GM12878 (cell line): ENCODE data around the gene YKT6. TPM values are rescaled to one million over a fixed set of nuclear protein-coding genes. Genes with fewer than 3 reads are reported as not detected.

ENCODE experiments used
- ATAC-seq: fragments of 200-7000 bp; cut with Tn5 transposase; 3 replicates; pipeline ENCODE4 v1.9.1; 2020; ENCODE audit warnings: mild to moderate bottlenecking, moderate library complexity
- BruUV-seq: library from RNA; stranded (reverse); fragments of 400-500 nt; replicated peaks from 2 replicates; lab custom pipeline; 2021; lab: Mats Ljungman, UMichigan
- CTCF ChIA-PET: fragments of 300-600 bp; sonication (Branson Sonifier 250); formaldehyde crosslinking; extraction: SDS; loops from one replicate; lab custom pipeline; 2021; ENCODE audit warnings: inconsistent platforms; lab: Yijun Ruan, JAX
- POLR2A ChIA-PET: fragments of 350-600 bp; formaldehyde crosslinking; extraction: SDS; loops from one replicate; lab custom pipeline; 2021; ENCODE audit warnings: inconsistent platforms; lab: Charles Lee
- RAD21 ChIA-PET: fragments of 300-600 bp; sonication (Branson Sonifier 250); formaldehyde crosslinking; loops from one replicate; lab custom pipeline; 2023; ENCODE audit warnings: antibody characterized with exemption; ENCODE audit not compliant: unreplicated experiment; lab: Charles Lee
- SMC1A ChIA-PET: fragments of 300-600 bp; sonication (Branson Sonifier 250); formaldehyde crosslinking; loops from one replicate; lab custom pipeline; 2023; ENCODE audit not compliant: unreplicated experiment, uncharacterized antibody; lab: Charles Lee
- DNase-seq: peaks from one replicate; pipeline ENCODE4 v3.0.0-alpha.2; 2011; ENCODE audit warnings: low read depth, low spot score
- FAIRE-seq: peaks from 3 replicates; lab custom pipeline; 2011; peaks lifted over from hg19 to GRCh38; lab: Jason Lieb, UNC
- H2AFZ ChIP-seq: 2 replicates; pipeline ENCODE4 v1.6.0; 2011; ENCODE audit warnings: low read depth, low read length, control low read depth; ENCODE audit not compliant: control insufficient read depth
- H3K27ac ChIP-seq: 2 replicates; pipeline ENCODE4 v1.5.1; 2011; ENCODE audit warnings: control low read depth; ENCODE audit not compliant: control insufficient read depth, insufficient read depth
- H3K27me3 ChIP-seq, 2 experiments: replicated peaks in 1 of 2; 2 replicates each; pipeline versions ENCODE4 v1.6.0 to v1.6.1; 2011; ENCODE audit warnings: low read length in 1 of 2; ENCODE audit not compliant: control insufficient read depth in 2 of 2, insufficient read depth in 2 of 2
- H3K36me3 ChIP-seq, 2 experiments: 2 replicates each; pipeline ENCODE4 v1.5.1; 2011; ENCODE audit warnings: low read length in 1 of 2; ENCODE audit not compliant: control insufficient read depth in 2 of 2, insufficient read depth in 2 of 2
- H3K4me1 ChIP-seq: 2 replicates; pipeline ENCODE4 v1.6.1; 2011; ENCODE audit warnings: mild to moderate bottlenecking, low read length, moderate library complexity, mixed read lengths; ENCODE audit not compliant: control insufficient read depth, insufficient read depth
- H3K4me2 ChIP-seq: 2 replicates; pipeline ENCODE4 v1.6.0; 2011; ENCODE audit warnings: control low read depth; ENCODE audit not compliant: control insufficient read depth, insufficient read depth
- H3K4me3 ChIP-seq: fragments of 200-600 bp; sonication (generic); 2 replicates; pipeline ENCODE4 v1.5.1; 2016
- H3K79me2 ChIP-seq: 2 replicates; pipeline ENCODE4 v1.6.0; 2011; ENCODE audit warnings: low read length; ENCODE audit not compliant: control insufficient read depth, insufficient read depth
- H3K9ac ChIP-seq: 2 replicates; pipeline ENCODE4 v1.8.0; 2011; ENCODE audit warnings: low read length, control low read depth, mixed read lengths; ENCODE audit not compliant: control insufficient read depth, insufficient read depth
- H3K9me3 ChIP-seq: replicated peaks from 3 replicates; pipeline ENCODE4 v1.5.1; 2011; ENCODE audit warnings: mild to moderate bottlenecking, low read length; ENCODE audit not compliant: control insufficient read depth, insufficient read depth
- H4K20me1 ChIP-seq: 2 replicates; pipeline ENCODE4 v1.6.0; 2011; ENCODE audit not compliant: control insufficient read depth, insufficient read depth
- BCLAF1 ChIP-seq: fragments of 450-650 bp; IDR thresholded peaks from 2 replicates; pipeline ENCODE4 v1.6.1; 2017; ENCODE audit warnings: antibody characterized with exemption, mild to moderate bottlenecking, moderate library complexity
- CHD4 ChIP-seq: fragments of 200-600 bp; sonication (generic); IDR thresholded peaks from 2 replicates; pipeline ENCODE4 v1.6.1; 2016; ENCODE audit warnings: mild to moderate bottlenecking
- HDAC2 ChIP-seq: fragments of 200-600 bp; sonication (generic); IDR thresholded peaks from 2 replicates; pipeline ENCODE4 v1.6.1; 2017
- KLF5 ChIP-seq: fragments of 450-650 bp; IDR thresholded peaks from 2 replicates; pipeline ENCODE4 v1.6.1; 2014; ENCODE audit warnings: mild to moderate bottlenecking; ENCODE audit not compliant: partially characterized antibody
- MEF2B ChIP-seq: fragments of 450-650 bp; IDR thresholded peaks from 2 replicates; pipeline ENCODE4 v1.6.1; 2018; ENCODE audit warnings: mild to moderate bottlenecking, moderate library complexity; ENCODE audit not compliant: partially characterized antibody, poor library complexity, severe bottlenecking
- NFIC ChIP-seq: IDR thresholded peaks from 2 replicates; pipeline ENCODE4 v1.6.1; 2012; ENCODE audit warnings: low read depth, mild to moderate bottlenecking, inconsistent platforms, low read length, moderate library complexity
- POLR2A ChIP-seq: IDR thresholded peaks from 2 replicates; pipeline ENCODE4 v1.6.1; 2011; ENCODE audit warnings: low read depth, mild to moderate bottlenecking, low read length
- PRDM15 ChIP-seq: fragments of 450-650 bp; formaldehyde crosslinking; IDR thresholded peaks from 2 replicates; pipeline ENCODE4 v1.4.0; 2020; ENCODE audit warnings: mild to moderate bottlenecking, moderate library complexity
- RCOR1 ChIP-seq: conservative IDR thresholded peaks from 2 replicates; pipeline ENCODE4 v1.6.1; 2012; ENCODE audit warnings: low read depth, low read length, improper control_type of control experiment
- RUNX3 ChIP-seq: IDR thresholded peaks from 2 replicates; pipeline ENCODE4 v1.6.1; 2012; ENCODE audit warnings: low read length, inconsistent platforms
- SMAD1 ChIP-seq: fragments of 450-650 bp; IDR thresholded peaks from 2 replicates; pipeline ENCODE4 v1.6.1; 2018; ENCODE audit warnings: mild to moderate bottlenecking, low read depth; ENCODE audit not compliant: partially characterized antibody
- SREBF1 ChIP-seq: IDR thresholded peaks from 2 replicates; pipeline ENCODE4 v1.6.1; 2012; ENCODE audit warnings: mild to moderate bottlenecking, low read length
- TBL1XR1 ChIP-seq: IDR thresholded peaks from 2 replicates; pipeline ENCODE4 v1.6.1; 2012; ENCODE audit warnings: low read depth, low read length, improper control_type of control experiment
- USF1 ChIP-seq: IDR thresholded peaks from 2 replicates; pipeline ENCODE4 v1.6.1; 2011; ENCODE audit warnings: borderline replicate concordance, low read depth, mild to moderate bottlenecking, moderate library complexity, mixed read lengths, low read length; ENCODE audit not compliant: insufficient read depth; ENCODE audit errors: extremely low read length
- YBX1 ChIP-seq: fragments of 450-650 bp; IDR thresholded peaks from 2 replicates; pipeline ENCODE4 v1.6.1; 2016; ENCODE audit warnings: antibody characterized with exemption
- ZNF217 ChIP-seq: fragments of 450-650 bp; IDR thresholded peaks from 2 replicates; pipeline ENCODE4 v1.6.1; 2017; ENCODE audit warnings: antibody characterized with exemption, mild to moderate bottlenecking
- ZNF274 ChIP-seq: IDR thresholded peaks from one replicate; pipeline ENCODE4 v1.8.0; 2011; ENCODE audit not compliant: insufficient read length, insufficient read depth
- ZNF384 ChIP-seq: IDR thresholded peaks from 2 replicates; pipeline ENCODE4 v1.6.1; 2012; ENCODE audit warnings: low read depth, mild to moderate bottlenecking, low read length, improper control_type of control experiment, borderline replicate concordance
- WGBS: methylation state at CpG from one replicate; pipeline ENCODE4 v1.1.6; 2016; ENCODE audit warnings: low lambda C conversion rate; ENCODE audit not compliant: insufficient replicate concordance, insufficient coverage; ENCODE audit errors: missing lambda C conversion rate; 5-methylcytosine and 5-hydroxymethylcytosine counted together
- in situ Hi-C: fragments of 300-500 bp; cut with MboI; formaldehyde crosslinking; loops from 9 replicates; pipeline ENCODE4 v1.14.3; 2018; ENCODE audit warnings: mixed read lengths
- intact Hi-C: fragments of 100-400 bp; cut with micrococcal nuclease; formaldehyde crosslinking; loops from one replicate; pipeline ENCODE4 v1.14.2; 2022; ENCODE audit not compliant: unreplicated experiment
- polyA plus RNA-seq, 11 experiments: library from polyadenylated mRNA; depleted of rRNA in 4 of 11; unstranded in 6 of 11; stranded (reverse) in 5 of 11; fragments of >200 nt; fragmentation: Nextera tagmentation in 4 of 11; fragmentation: Illumina TruSeq in 1 of 11; extraction: Ambion mirVana in 4 of 11; extraction: Trizol in 1 of 11; gene quantifications; 1 replicate in 1 of 11; 2 replicates in 10 of 11; pipeline versions ENCODE4 v1.2.1 to v1.2.3, GENCODE V29; 2011 to 2016; ENCODE audit warnings: inconsistent platforms in 2 of 11, missing spikeins in 2 of 11, low read depth in 1 of 11
- total RNA-seq, 4 experiments: library from RNA; depleted of rRNA in 3 of 4; stranded (reverse); fragments of >200 nt in 3 of 4; fragmentation: Illumina TruSeq in 1 of 4; extraction: Trizol in 1 of 4; gene quantifications; 2 replicates each; pipeline versions ENCODE4 v1.2.1 to v1.2.3, GENCODE V29; 2013 to 2021

The YKT6 gene
- total and polyA plus RNA-seq, 10 of the 15 experiments (the other 5 are each of a cell fraction or from before 2014, with no cell fraction given) = 1.7 to 95.2 (median 70.5) TPM

DNA sequence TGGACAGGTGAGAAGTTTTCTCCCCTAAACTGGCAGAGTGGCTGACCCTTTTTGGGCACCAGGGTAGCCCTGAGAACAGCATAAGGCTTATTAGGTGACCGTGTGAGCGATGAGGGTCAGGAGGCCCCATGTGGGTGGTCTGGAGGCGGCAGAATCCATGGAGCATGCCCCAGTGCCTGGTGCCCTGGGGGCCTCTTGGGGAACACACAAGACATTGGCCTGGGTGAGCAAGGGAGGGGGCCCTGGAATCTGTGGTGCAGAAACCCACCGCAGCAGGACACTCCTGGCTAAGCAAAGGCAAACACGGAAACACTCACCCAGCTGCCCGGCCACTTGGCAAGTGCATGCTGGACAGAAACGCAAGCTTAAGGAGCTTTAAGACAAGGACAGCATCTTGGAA, 29.5 kb downstream of the YKT6 start (continued):
- TF ChIP-seq POLR2A (no peak), YBX1 (no peak), CHD4 (no peak), RCOR1 (no peak)
- TF ChIP-seq, all 136 proteins: peak for 0

DNA sequence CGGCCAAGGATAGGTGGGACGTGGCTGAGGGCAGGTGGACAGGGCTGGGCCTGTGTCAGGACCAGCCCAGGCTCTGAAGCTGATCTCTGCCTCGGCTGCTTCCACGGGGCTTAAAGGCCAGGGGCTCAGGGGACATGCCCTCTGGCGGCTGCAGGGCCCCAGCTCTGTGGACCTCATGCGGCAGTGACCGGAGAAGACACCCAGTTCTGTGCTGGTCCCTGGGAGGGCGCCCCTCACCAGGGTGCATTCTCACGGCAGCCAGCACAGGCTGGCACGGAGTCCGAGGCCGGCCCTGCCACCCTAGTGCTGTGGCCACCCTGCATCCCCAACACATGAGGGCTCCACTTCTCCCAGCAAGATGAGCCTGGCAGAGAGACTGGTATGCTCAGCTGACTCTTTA, 30.3 kb downstream of the YKT6 start:
- CTCF ChIA-PET = interaction anchor here (1.9 kb wide), 1 partner anchor 10 kb away, joined by 5 read pairs; no protein-coding TSS in a partner anchor
- H3K27me3 ChIP-seq = no peaks in the 10 kb centered on the region
- H2AFZ ChIP-seq = no peak overlapping the region
- 49% methylated on average over 12 of the region's 12 CpGs for WGBS
- in situ Hi-C loops = no loop called here
- H3K27ac ChIP-seq = no peak overlapping the region
- H3K4me1 ChIP-seq = no peaks in the 10 kb centered on the region
- H3K9me3 ChIP-seq = no peaks in the 10 kb centered on the region
- H3K9ac ChIP-seq = no peak overlapping the region
- ATAC-seq (no peak), FAIRE-seq (no peak), DNase-seq (no peak)
- no peak overlapping the region for H3K4me2 ChIP-seq
- RAD21 ChIA-PET = no interaction called here
- H3K36me3 ChIP-seq = no peaks in the 10 kb centered on the region
- no peak overlapping the region for H3K4me3 ChIP-seq
- BruUV-seq = no TSS peak
- no peaks in the 10 kb centered on the region for H3K79me2 ChIP-seq
- no peaks in the 10 kb centered on the region for H4K20me1 ChIP-seq
- POLR2A ChIA-PET = no interaction called here
- intact Hi-C loops = no loop called here
- SMC1A ChIA-PET = no interaction called here
- TF ChIP-seq TBL1XR1 = no peak
- no peak for TF ChIP-seq MEF2B
- TF ChIP-seq SREBF1 = no peak
- no peak for TF ChIP-seq USF1
- TF ChIP-seq RCOR1 = no peak
- no peak for TF ChIP-seq SMAD1
- no peak for TF ChIP-seq KLF5
- no peak for TF ChIP-seq BCLAF1
- no peak for TF ChIP-seq HDAC2
- TF ChIP-seq PRDM15 (CRISPR knock-in tag) = no peak
- no peak for TF ChIP-seq ZNF384
- no peak for TF ChIP-seq RUNX3
- TF ChIP-seq ZNF274 = no peak
- TF ChIP-seq ZNF217 = no peak
- no peak for TF ChIP-seq NFIC
